Left ventricle myocardium inferior (tissue), 1 donor: ENCODE measurements around the gene FHL2. TPM values are rescaled to one million over a fixed set of nuclear protein-coding genes. Genes with fewer than 3 reads are reported as not detected.

Experiments used
- DNase-seq: peaks from one replicate; pipeline ENCODE4 v3.0.0-alpha.2; 2020
- H3K27ac ChIP-seq: fragments of 200-600 bp; replicated peaks from 2 replicates; pipeline ENCODE4 v1.8.0; 2021
- H3K27me3 ChIP-seq: fragments of 200-600 bp; 2 replicates; pipeline ENCODE4 v1.8.0; 2021; ENCODE audit warnings: low read depth
- H3K36me3 ChIP-seq: fragments of 200-600 bp; 2 replicates; pipeline ENCODE4 v1.8.0; 2021
- H3K4me1 ChIP-seq: fragments of 200-600 bp; 2 replicates; pipeline ENCODE4 v1.8.0; 2021
- H3K4me3 ChIP-seq: fragments of 200-600 bp; 2 replicates; pipeline ENCODE4 v1.8.0; 2021; ENCODE audit warnings: mild to moderate bottlenecking, moderate library complexity
- H3K9me3 ChIP-seq: fragments of 200-600 bp; replicated peaks from 2 replicates; pipeline ENCODE4 v1.8.0; 2021
- CTCF ChIP-seq: fragments of 200-600 bp; IDR thresholded peaks from 2 replicates; pipeline ENCODE4 v1.8.0; 2021; ENCODE audit warnings: antibody characterized with exemption, mild to moderate bottlenecking, borderline replicate concordance
- intact Hi-C: fragments of 100-400 bp; cut with micrococcal nuclease; formaldehyde crosslinking; loops from one replicate; pipeline ENCODE4 v1.11.0; 2022
- total RNA-seq: library from RNA; stranded (reverse); fragmentation: NEBNext Ultra II Directional; extraction: Animal tissue kit (Norgen Biotek cat#: 25700); gene quantifications from one replicate; pipeline ENCODE4 v1.2.1, GENCODE V29; 2021
- donor health status: DM: no; HTN: yes; CAD: no; lungs with severe emphysema.

Gene FHL2
- total RNA-seq, 1 donor from 2014 or later, result 2,742 TPM

- TF ChIP-seq CTCF, result no peak
- H3K4me3 ChIP-seq, result peak overlapping the region; percentile 2
- H3K4me1 ChIP-seq, result peaks cover 99% of the 10 kb centered on the region
- H3K27me3 ChIP-seq, result no peaks in the 10 kb centered on the region
- no peak for DNase-seq
- intact Hi-C loops, result no loop called here
- peaks cover 40% of the 10 kb centered on the region for H3K36me3 ChIP-seq
- peak overlapping the region; percentile 85 for H3K27ac ChIP-seq
- no peaks in the 10 kb centered on the region for H3K9me3 ChIP-seq
Observed at GRCh38 chr2:105385731-105386540, 12.9 kb downstream of the FHL2 start.

GRCh38 chr2:105384861-105385260 lies 14.0 kb downstream of the FHL2 start:
- intact Hi-C loops, result no loop called here
- no peak for DNase-seq

GRCh38 chr2:105384216-105384615 lies 14.6 kb downstream of the FHL2 start:
- no peak for DNase-seq
- peak; percentile 15 for TF ChIP-seq CTCF
- peaks cover 99% of the 10 kb centered on the region for H3K4me1 ChIP-seq
- no peaks in the 10 kb centered on the region for H3K27me3 ChIP-seq
- H3K9me3 ChIP-seq, result no peaks in the 10 kb centered on the region
- H3K4me3 ChIP-seq, result no peak overlapping the region
- peak overlapping the region; percentile 85 for H3K27ac ChIP-seq
- intact Hi-C loops, result no loop called here
- peaks cover 40% of the 10 kb centered on the region for H3K36me3 ChIP-seq

More at GRCh38 chr2:105384861-105385260, 14.0 kb downstream of the FHL2 start:
- Histone ChIP-seq H3K27me3 (no peaks in the 10 kb centered on the region), H3K4me1 (peaks cover 99% of the 10 kb centered on the region), H3K4me3 (peak overlapping the region; percentile 2), H3K9me3 (no peaks in the 10 kb centered on the region), H3K36me3 (peaks cover 40% of the 10 kb centered on the region), H3K27ac (peak overlapping the region; percentile 85)
- no peak for TF ChIP-seq CTCF

- Histone ChIP-seq H3K4me3 (no peak overlapping the region), H3K9me3 (no peaks in the 10 kb centered on the region), H3K4me1 (peaks cover 99% of the 10 kb centered on the region), H3K27ac (peak overlapping the region; percentile 85), H3K27me3 (no peaks in the 10 kb centered on the region), H3K36me3 (peaks cover 40% of the 10 kb centered on the region)
- no peak for TF ChIP-seq CTCF
- DNase-seq, result no peak
- intact Hi-C loops, result no loop called here
Observed at GRCh38 chr2:105383432-105384166, 15.3 kb downstream of the FHL2 start.

- intact Hi-C loops, result no loop called here
- Histone ChIP-seq H3K27me3 (no peaks in the 10 kb centered on the region), H3K4me1 (peaks cover 99% of the 10 kb centered on the region)
Observed at GRCh38 chr2:105382177-105382576, 16.7 kb downstream of the FHL2 start.

More at GRCh38 chr2:105382177-105382576, 16.7 kb downstream of the FHL2 start:
- H3K4me3 ChIP-seq, result no peak overlapping the region
- no peaks in the 10 kb centered on the region for H3K9me3 ChIP-seq
- peak overlapping the region; percentile 85 for H3K27ac ChIP-seq
- no peak for TF ChIP-seq CTCF
- DNase-seq, result no peak
- peaks cover 35% of the 10 kb centered on the region for H3K36me3 ChIP-seq
